A673 (cell line): ENCODE results near the gene KRT86. TPM values are rescaled to one million over a fixed set of nuclear protein-coding genes. Genes with fewer than 3 reads are reported as not detected.

Source experiments
- BruUV-seq: library from RNA; stranded (reverse); fragments of 400-500 nt; replicated peaks from 2 replicates; lab custom pipeline; 2021; lab: Mats Ljungman, UMichigan
- CTCF ChIA-PET: fragments of 300-600 bp; sonication (Branson Sonifier 250); formaldehyde crosslinking; loops from one replicate; lab custom pipeline; 2022; ENCODE audit warnings: antibody characterized with exemption; lab: Charles Lee
- POLR2A ChIA-PET: fragments of 300-600 bp; sonication (Branson Sonifier 250); formaldehyde crosslinking; loops from one replicate; lab custom pipeline; 2022; ENCODE audit warnings: antibody characterized with exemption; ENCODE audit not compliant: low non-redundant PET; lab: Charles Lee
- DNase-seq: peaks from one replicate; pipeline ENCODE4 v3.0.0-alpha.2; 2015; ENCODE audit warnings: low spot score
- H3K27ac ChIP-seq: fragments of 200-600 bp; sonication (generic); 2 replicates; pipeline ENCODE4 v1.5.1; 2016; ENCODE audit warnings: mixed run types, low read depth, mild to moderate bottlenecking, mixed read lengths, antibody characterized with exemption, low read length; ENCODE audit not compliant: poor library complexity, severe bottlenecking
- H3K27me3 ChIP-seq: fragments of 200-600 bp; sonication (generic); replicated peaks from 2 replicates; pipeline ENCODE4 v1.6.1; 2017; ENCODE audit warnings: mixed run types, low read depth, mild to moderate bottlenecking, mixed read lengths, antibody characterized with exemption, low read length; ENCODE audit not compliant: insufficient read depth, poor library complexity
- H3K36me3 ChIP-seq: fragments of 200-600 bp; sonication (generic); 2 replicates; pipeline ENCODE4 v1.6.1; 2016; ENCODE audit warnings: mixed run types, mild to moderate bottlenecking, mixed read lengths, antibody characterized with exemption, low read length; ENCODE audit not compliant: insufficient read depth, poor library complexity, severe bottlenecking
- H3K4me1 ChIP-seq: fragments of 200-600 bp; sonication (generic); 2 replicates; pipeline ENCODE4 v1.6.1; 2017; ENCODE audit warnings: mixed run types, mild to moderate bottlenecking, mixed read lengths, antibody characterized with exemption, low read length; ENCODE audit not compliant: insufficient read depth, poor library complexity, severe bottlenecking
- H3K4me3 ChIP-seq: fragments of 200-600 bp; sonication (generic); 2 replicates; pipeline ENCODE4 v1.5.1; 2016; ENCODE audit warnings: low read depth, mixed run types, mild to moderate bottlenecking, mixed read lengths, low read length; ENCODE audit not compliant: poor library complexity, severe bottlenecking
- H3K9me3 ChIP-seq: fragments of 200-600 bp; sonication (generic); 2 replicates; pipeline ENCODE4 v1.6.1; 2016; ENCODE audit warnings: mixed run types, low read depth, mild to moderate bottlenecking, mixed read lengths, antibody characterized with exemption, low read length; ENCODE audit not compliant: poor library complexity, severe bottlenecking
- CTCF ChIP-seq: fragments of 300-800, 200-600 bp; sonication (generic); conservative IDR thresholded peaks from 2 replicates; pipeline ENCODE4 v1.5.1; 2017; ENCODE audit warnings: low read depth, mild to moderate bottlenecking, antibody characterized with exemption, low read length, moderate library complexity, mixed read lengths
- EZH2 ChIP-seq: fragments of 200-600 bp; sonication (generic); IDR thresholded peaks from 2 replicates; pipeline ENCODE4 v1.6.1; 2017; ENCODE audit warnings: borderline replicate concordance, low read depth, mild to moderate bottlenecking, mixed read lengths, antibody characterized with exemption, low read length; ENCODE audit not compliant: poor library complexity, severe bottlenecking
- intact Hi-C: fragments of 100-400 bp; cut with micrococcal nuclease; formaldehyde crosslinking; loops from one replicate; pipeline ENCODE4 v1.10.0; 2022; ENCODE audit not compliant: unreplicated experiment
- total RNA-seq: library from RNA; stranded (reverse); gene quantifications from 2 replicates; pipeline ENCODE4 v1.2.3, GENCODE V29; 2021

Gene KRT86
- total RNA-seq, 1 experiment from 2014 or later = not detected

- peaks cover 26% of the 10 kb centered on the region for H3K27me3 ChIP-seq
- no TSS peak for BruUV-seq
Observed at GRCh38 chr12:52312086-52312485, 37.6 kb downstream of the KRT86 start.

GRCh38 chr12:52313461-52313860, 39.0 kb downstream of the KRT86 start:
- DNase-seq = no peak
- H3K27ac ChIP-seq = no peak overlapping the region
- TF ChIP-seq EZH2 (no peak), CTCF (no peak)
- CTCF ChIA-PET = no interaction called here
- H3K9me3 ChIP-seq = no peaks in the 10 kb centered on the region
- POLR2A ChIA-PET = no interaction called here
- BruUV-seq = no TSS peak
- H3K4me3 ChIP-seq = no peak overlapping the region
- H3K27me3 ChIP-seq = peaks cover 16% of the 10 kb centered on the region
- no peaks in the 10 kb centered on the region for H3K4me1 ChIP-seq
- no peaks in the 10 kb centered on the region for H3K36me3 ChIP-seq
- intact Hi-C loops = no loop called here

More at GRCh38 chr12:52312086-52312485, 37.6 kb downstream of the KRT86 start:
- no peak for DNase-seq
- ChIA-PET POLR2A (no interaction called here), CTCF (interaction anchor here (0.6 to 0.8 kb wide), 2 partner anchors 568 to 668 kb away, joined by 3 to 5 read pairs; no protein-coding TSS in a partner anchor)
- no peak overlapping the region for H3K4me3 ChIP-seq
- H3K36me3 ChIP-seq = no peaks in the 10 kb centered on the region
- intact Hi-C loops = no loop called here
- TF ChIP-seq CTCF (no peak), EZH2 (no peak)
- H3K27ac ChIP-seq = no peak overlapping the region
- no peaks in the 10 kb centered on the region for H3K4me1 ChIP-seq
- H3K9me3 ChIP-seq = no peaks in the 10 kb centered on the region

GRCh38 chr12:52313926-52314325, 39.5 kb downstream of the KRT86 start:
- no peaks in the 10 kb centered on the region for H3K36me3 ChIP-seq
- intact Hi-C loops = no loop called here
- CTCF ChIA-PET = no interaction called here
- H3K27me3 ChIP-seq = peaks cover 11% of the 10 kb centered on the region
- DNase-seq = no peak
- H3K4me3 ChIP-seq = no peak overlapping the region
- no peak overlapping the region for H3K27ac ChIP-seq
- TF ChIP-seq EZH2 = no peak
- TF ChIP-seq CTCF = no peak
- H3K4me1 ChIP-seq = no peaks in the 10 kb centered on the region
- POLR2A ChIA-PET = no interaction called here
- no TSS peak for BruUV-seq
- H3K9me3 ChIP-seq = no peaks in the 10 kb centered on the region
